ENCODE data around the gene NELL2.

DNA sequence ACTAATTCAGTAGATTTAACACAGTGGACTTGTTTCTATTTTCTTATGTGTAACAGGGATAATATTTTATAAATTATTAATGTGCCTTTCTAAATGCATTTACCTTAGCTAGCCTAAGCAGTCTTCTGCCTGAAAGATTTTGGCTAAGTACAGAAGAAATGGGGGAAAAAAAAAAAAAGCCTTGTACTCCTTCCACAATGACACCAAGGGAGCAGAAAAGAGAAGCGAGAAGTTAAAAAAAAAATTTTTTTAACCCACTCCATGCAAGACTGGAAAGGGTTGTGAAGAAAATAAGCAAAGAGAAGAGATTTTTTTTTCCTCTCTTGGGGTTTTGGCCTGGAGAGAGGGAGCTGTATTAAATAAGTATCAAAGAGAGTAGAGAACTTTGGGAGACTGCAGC lies 28.7 kb downstream of the NELL2 start:
- TF ChIP-seq CTCF (IDR thresholded peaks at IDR 0.05) (no peak), RAD21 (IDR thresholded peaks at IDR 0.05; ENCODE audit: low read length) (no peak), POLR2AphosphoS5 (IDR thresholded peaks at IDR 0.05; ENCODE audit: low read depth, low read length) (no peak), RFX5 (IDR thresholded peaks at IDR 0.05; ENCODE audit: low read length) (no peak), YY1 (IDR thresholded peaks at IDR 0.05; ENCODE audit: low read depth) (no peak), FOXM1 (IDR thresholded peaks at IDR 0.05; ENCODE audit: low read depth) (no peak), TAF1 (IDR thresholded peaks at IDR 0.05; ENCODE audit: borderline replicate concordance, low read depth, low read length) (no peak), EP300 (IDR thresholded peaks at IDR 0.05; ENCODE audit: borderline replicate concordance in 1 of 2, low read depth in 1 of 2, low read length in 1 of 2) (no peak), USF1 (IDR thresholded peaks at IDR 0.05; ENCODE audit: borderline replicate concordance, low read depth) (no peak), FOXJ3 (CRISPR knock-in tag; IDR thresholded peaks at IDR 0.05) (no peak), CHD2 (IDR thresholded peaks at IDR 0.05; ENCODE audit: low read length, partially characterized antibody) (no peak)
- TF ChIP-seq, protein P1, sequence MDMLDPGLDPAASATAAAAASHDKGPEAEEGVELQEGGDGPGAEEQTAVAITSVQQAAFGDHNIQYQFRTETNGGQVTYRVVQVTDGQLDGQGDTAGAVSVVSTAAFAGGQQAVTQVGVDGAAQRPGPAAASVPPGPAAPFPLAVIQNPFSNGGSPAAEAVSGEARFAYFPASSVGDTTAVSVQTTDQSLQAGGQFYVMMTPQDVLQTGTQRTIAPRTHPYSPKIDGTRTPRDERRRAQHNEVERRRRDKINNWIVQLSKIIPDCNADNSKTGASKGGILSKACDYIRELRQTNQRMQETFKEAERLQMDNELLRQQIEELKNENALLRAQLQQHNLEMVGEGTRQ (IDR thresholded peaks at IDR 0.05; ENCODE audit: borderline replicate concordance, low read depth, low read length) = no peak
- TF ChIP-seq, protein P2, sequence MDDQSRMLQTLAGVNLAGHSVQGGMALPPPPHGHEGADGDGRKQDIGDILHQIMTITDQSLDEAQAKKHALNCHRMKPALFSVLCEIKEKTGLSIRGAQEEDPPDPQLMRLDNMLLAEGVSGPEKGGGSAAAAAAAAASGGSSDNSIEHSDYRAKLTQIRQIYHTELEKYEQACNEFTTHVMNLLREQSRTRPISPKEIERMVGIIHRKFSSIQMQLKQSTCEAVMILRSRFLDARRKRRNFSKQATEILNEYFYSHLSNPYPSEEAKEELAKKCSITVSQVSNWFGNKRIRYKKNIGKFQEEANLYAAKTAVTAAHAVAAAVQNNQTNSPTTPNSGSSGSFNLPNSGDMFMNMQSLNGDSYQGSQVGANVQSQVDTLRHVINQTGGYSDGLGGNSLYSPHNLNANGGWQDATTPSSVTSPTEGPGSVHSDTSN (IDR thresholded peaks at IDR 0.05) = no peak
- TF ChIP-seq, protein P3, sequence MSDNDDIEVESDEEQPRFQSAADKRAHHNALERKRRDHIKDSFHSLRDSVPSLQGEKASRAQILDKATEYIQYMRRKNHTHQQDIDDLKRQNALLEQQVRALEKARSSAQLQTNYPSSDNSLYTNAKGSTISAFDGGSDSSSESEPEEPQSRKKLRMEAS (IDR thresholded peaks at IDR 0.05; ENCODE audit: low read depth) = no peak

All from SK-N-SH (cell line).